Kidney epithelial cell (primary cell): ENCODE results near the gene GZF1. TPM values are rescaled to one million over a fixed set of nuclear protein-coding genes. Genes with fewer than 3 reads are reported as not detected.

Experiments
- DNase-seq: peaks from one replicate; pipeline ENCODE4 v3.0.0-alpha.2; 2010; ENCODE audit warnings: low read depth
- H3K27me3 ChIP-seq: 2 replicates; pipeline ENCODE4 v1.6.0; 2011; ENCODE audit warnings: low read length; ENCODE audit not compliant: control insufficient read depth, insufficient read depth
- H3K36me3 ChIP-seq: 2 replicates; pipeline ENCODE4 v1.5.1; 2011; ENCODE audit warnings: low read length; ENCODE audit not compliant: control insufficient read depth, insufficient read depth
- H3K4me3 ChIP-seq: 2 replicates; pipeline ENCODE4 v1.5.1; 2011; ENCODE audit warnings: low read depth, mild to moderate bottlenecking, control low read depth, low read length
- CTCF ChIP-seq: IDR thresholded peaks from 2 replicates; pipeline ENCODE4 v1.5.1; 2011; ENCODE audit warnings: mild to moderate bottlenecking, moderate library complexity, low read length, control low read depth, inconsistent platforms; ENCODE audit not compliant: insufficient read depth, poor library complexity, severe bottlenecking
- total RNA-seq: library from RNA; depleted of rRNA; stranded (reverse); fragments of >200 nt; gene quantifications from 2 replicates; pipeline ENCODE4 v1.2.3, GENCODE V29; 2015

The GZF1 gene
- total RNA-seq, 1 donor from 2014 or later: 13.0 TPM

DNA sequence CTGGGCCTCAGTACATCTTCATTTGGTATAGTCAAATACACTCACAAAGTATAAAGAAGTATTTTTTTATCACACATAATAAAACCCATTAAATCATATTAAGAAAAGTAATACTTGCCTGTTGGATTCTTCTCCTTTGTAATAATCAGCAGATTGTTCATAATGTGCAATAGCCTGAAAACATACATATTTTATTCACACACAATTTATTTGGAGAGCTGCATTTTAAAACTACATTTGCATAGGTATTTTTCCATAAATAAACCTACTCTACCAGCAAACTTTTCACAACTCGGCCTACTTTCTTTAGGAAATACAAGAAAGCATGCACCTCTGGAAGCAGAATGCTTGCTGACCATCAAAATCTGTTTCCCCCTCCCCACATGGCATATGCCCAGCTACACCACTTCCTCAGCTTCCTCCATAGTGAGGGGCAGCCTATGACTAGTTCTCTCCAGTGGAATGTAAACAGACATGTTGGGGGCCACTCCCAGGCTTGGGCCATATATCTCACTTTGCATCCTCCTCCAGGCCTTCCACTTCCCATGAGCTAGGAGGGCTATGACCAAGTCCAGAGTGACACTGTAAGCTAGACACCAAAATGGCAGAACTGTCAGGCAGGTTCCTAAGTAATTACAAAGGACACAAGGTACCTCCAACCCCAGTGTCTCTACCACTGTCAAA, 28.3 kb downstream of the GZF1 start:
- TF ChIP-seq CTCF: no peak
- Histone ChIP-seq H3K36me3 (peaks cover 1% of the 10 kb centered on the region), H3K27me3 (no peaks in the 10 kb centered on the region), H3K4me3 (no peak overlapping the region)
- no peak for DNase-seq

- no peak for TF ChIP-seq CTCF
- no peak overlapping the region for H3K4me3 ChIP-seq
- no peaks in the 10 kb centered on the region for H3K27me3 ChIP-seq
- H3K36me3 ChIP-seq: peaks cover 1% of the 10 kb centered on the region
- no peak for DNase-seq
Measured at GRCh38 chr20:23391707-23392310, 29.8 kb downstream of the GZF1 start.

- TF ChIP-seq CTCF: no peak
- Histone ChIP-seq H3K36me3 (peaks cover 1% of the 10 kb centered on the region), H3K27me3 (no peaks in the 10 kb centered on the region), H3K4me3 (no peak overlapping the region)
- no peak for DNase-seq
Measured at GRCh38 chr20:23393996-23394775, 32.2 kb downstream of the GZF1 start.

GRCh38 chr20:23396950-23397627, 35.1 kb downstream of the GZF1 start:
- Histone ChIP-seq H3K27me3 (no peaks in the 10 kb centered on the region), H3K4me3 (no peak overlapping the region), H3K36me3 (peaks cover 1% of the 10 kb centered on the region)
- TF ChIP-seq CTCF: no peak
- no peak for DNase-seq

GRCh38 chr20:23397961-23398360, 36.0 kb downstream of the GZF1 start:
- H3K27me3 ChIP-seq: no peaks in the 10 kb centered on the region
- peak; percentile 23 for DNase-seq
- H3K4me3 ChIP-seq: no peak overlapping the region
- peaks cover 1% of the 10 kb centered on the region for H3K36me3 ChIP-seq
- TF ChIP-seq CTCF: no peak
